ENCODE measurements around the gene FNDC1. TPM values are rescaled to one million over a fixed set of nuclear protein-coding genes. Genes with fewer than 3 reads are reported as not detected.

Gene FNDC1
- total RNA-seq, 1 donor from 2014 or later, result 13.8 TPM

DNA sequence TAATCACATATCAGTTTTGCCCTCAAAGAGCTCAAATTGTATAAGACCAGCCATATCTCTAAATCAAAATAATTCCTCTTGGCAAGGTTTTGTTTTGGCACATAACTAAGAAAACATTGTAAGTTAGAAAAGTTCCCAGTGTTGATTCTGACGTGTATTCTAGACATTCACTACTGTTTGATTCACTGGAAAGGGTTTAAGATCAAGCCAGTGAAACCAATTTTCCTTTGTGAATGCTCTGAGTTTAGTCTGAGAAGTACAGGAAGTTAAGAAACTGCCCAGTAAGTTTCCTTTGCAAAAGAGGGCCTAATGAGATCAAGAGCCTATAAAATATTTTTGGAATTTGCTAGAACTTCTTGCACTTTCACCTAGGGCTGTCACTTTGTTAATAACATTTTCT is 143.0 kb downstream of the FNDC1 start:
- no peaks in the 10 kb centered on the region for H3K9me3 Mint-ChIP-seq (ENCODE audit: low read depth)
- H3K4me1 Mint-ChIP-seq (ENCODE audit: low read depth), result peaks cover 31% of the 10 kb centered on the region
- H3K27ac Mint-ChIP-seq (ENCODE audit: unreplicated experiment), result no peak overlapping the region
- TF ChIP-seq, protein P1, sequence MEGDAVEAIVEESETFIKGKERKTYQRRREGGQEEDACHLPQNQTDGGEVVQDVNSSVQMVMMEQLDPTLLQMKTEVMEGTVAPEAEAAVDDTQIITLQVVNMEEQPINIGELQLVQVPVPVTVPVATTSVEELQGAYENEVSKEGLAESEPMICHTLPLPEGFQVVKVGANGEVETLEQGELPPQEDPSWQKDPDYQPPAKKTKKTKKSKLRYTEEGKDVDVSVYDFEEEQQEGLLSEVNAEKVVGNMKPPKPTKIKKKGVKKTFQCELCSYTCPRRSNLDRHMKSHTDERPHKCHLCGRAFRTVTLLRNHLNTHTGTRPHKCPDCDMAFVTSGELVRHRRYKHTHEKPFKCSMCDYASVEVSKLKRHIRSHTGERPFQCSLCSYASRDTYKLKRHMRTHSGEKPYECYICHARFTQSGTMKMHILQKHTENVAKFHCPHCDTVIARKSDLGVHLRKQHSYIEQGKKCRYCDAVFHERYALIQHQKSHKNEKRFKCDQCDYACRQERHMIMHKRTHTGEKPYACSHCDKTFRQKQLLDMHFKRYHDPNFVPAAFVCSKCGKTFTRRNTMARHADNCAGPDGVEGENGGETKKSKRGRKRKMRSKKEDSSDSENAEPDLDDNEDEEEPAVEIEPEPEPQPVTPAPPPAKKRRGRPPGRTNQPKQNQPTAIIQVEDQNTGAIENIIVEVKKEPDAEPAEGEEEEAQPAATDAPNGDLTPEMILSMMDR (IDR thresholded peaks at IDR 0.05), result no peak
- no peak overlapping the region for H3K4me3 Mint-ChIP-seq (ENCODE audit: unreplicated experiment)
- no peaks in the 10 kb centered on the region for H3K36me3 Mint-ChIP-seq (ENCODE audit: low read depth)
- H3K27me3 Mint-ChIP-seq (ENCODE audit: low read depth), result no peaks in the 10 kb centered on the region
- no peak for DNase-seq (ENCODE audit: low spot score)

DNA sequence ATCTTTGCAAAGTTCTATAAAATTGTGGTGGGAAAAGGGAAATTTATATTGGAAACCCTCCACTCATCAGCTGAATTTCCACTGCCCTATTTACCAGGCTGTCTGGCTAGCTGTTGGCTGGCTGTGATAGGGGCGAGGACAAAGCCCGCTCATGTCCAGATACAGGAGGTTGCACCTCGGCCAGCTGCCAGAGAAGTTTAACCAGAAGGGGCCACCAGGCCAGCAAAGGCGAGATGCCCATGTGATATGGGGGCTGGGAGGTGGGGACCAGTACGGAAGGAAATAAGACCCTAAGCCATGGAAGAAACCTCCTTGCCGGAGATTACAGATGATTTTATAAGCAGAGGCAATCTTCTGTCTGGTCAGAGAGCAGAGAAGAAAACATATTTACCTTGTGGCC is 143.8 kb downstream of the FNDC1 start:
- TF ChIP-seq, protein P1 (IDR thresholded peaks at IDR 0.05), result no peak
- Mint-ChIP-seq H3K27ac (ENCODE audit: unreplicated experiment) (peak overlapping the region; percentile 29), H3K4me1 (ENCODE audit: low read depth) (peaks cover 25% of the 10 kb centered on the region), H3K4me3 (ENCODE audit: unreplicated experiment) (no peak overlapping the region), H3K9me3 (ENCODE audit: low read depth) (no peaks in the 10 kb centered on the region), H3K36me3 (ENCODE audit: low read depth) (no peaks in the 10 kb centered on the region), H3K27me3 (ENCODE audit: low read depth) (peaks cover 1% of the 10 kb centered on the region)
- DNase-seq (ENCODE audit: low spot score), result no peak

DNA sequence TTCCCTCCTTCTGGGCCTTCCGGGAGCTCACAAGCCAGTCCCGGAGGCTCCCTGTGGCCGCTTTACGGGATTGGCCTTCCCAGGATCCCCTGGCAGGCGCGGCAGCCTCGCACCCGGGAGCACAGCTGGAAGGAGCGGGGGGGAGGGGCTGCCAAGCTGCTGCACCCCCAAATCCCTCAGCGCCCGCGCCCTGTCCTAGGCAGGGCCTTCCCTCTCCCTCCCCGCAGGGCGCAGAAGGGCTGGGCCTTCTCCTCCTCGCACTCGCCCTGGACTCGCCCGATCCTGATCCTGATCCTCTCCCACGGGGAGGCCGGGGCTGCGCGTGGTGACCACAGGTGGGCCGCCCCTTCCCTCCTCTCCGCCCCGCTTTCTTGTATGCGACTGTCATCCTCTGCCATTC is 146.4 kb downstream of the FNDC1 start:
- TF ChIP-seq, protein P1 (IDR thresholded peaks at IDR 0.05), result no peak
- H3K4me1 Mint-ChIP-seq (ENCODE audit: low read depth), result peaks cover 20% of the 10 kb centered on the region
- no peak for DNase-seq (ENCODE audit: low spot score)
- H3K27me3 Mint-ChIP-seq (ENCODE audit: low read depth), result peaks cover 21% of the 10 kb centered on the region
- H3K4me3 Mint-ChIP-seq (ENCODE audit: unreplicated experiment), result no peak overlapping the region
- no peaks in the 10 kb centered on the region for H3K36me3 Mint-ChIP-seq (ENCODE audit: low read depth)
- H3K27ac Mint-ChIP-seq (ENCODE audit: unreplicated experiment), result no peak overlapping the region
- H3K9me3 Mint-ChIP-seq (ENCODE audit: low read depth), result no peaks in the 10 kb centered on the region

DNA sequence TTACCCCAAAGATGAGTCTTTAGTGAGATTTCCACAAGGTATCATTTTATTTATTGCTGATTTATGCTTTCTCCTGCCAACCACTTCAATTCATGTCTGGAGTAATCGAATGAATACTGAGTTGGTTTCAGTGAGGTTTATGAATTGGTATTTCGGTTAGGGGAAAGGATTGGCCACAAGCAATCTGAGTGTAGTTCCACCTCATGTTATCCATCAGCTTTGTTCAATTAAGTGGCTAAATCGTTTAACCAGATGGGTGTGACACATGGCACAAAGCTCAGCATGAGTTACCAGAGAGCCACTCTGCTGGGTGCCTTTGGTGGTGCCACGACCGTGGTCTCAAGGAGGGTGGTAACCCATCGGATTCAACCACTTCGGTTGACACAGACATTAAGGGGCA is 148.2 kb downstream of the FNDC1 start:
- peaks cover 8% of the 10 kb centered on the region for H3K4me1 Mint-ChIP-seq (ENCODE audit: low read depth)

DNA sequence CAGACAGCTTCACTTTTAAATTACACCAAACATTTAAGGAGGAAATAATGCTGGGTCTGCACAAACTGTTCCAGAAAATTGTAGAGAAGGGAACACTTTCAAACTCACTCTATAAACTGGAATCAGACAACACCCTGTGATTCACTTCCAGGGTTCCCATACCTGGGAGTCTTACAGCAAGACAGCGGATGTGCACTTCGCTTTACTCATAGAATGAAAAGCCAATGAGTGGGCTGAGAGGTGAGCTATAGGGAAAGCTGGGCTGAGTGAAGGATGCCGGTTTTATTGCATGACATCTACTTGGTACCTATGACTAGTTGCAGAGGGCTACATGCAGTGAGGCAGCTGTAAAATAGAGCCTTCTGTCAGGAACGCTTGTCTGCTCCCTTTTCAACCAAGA is 152.1 kb downstream of the FNDC1 start:
- TF ChIP-seq, protein P1 (IDR thresholded peaks at IDR 0.05), result no peak
- no peak for DNase-seq (ENCODE audit: low spot score)
- Mint-ChIP-seq H3K36me3 (ENCODE audit: low read depth) (no peaks in the 10 kb centered on the region), H3K27me3 (ENCODE audit: low read depth) (peaks cover 21% of the 10 kb centered on the region), H3K4me1 (ENCODE audit: low read depth) (no peaks in the 10 kb centered on the region), H3K9me3 (ENCODE audit: low read depth) (peaks cover 4% of the 10 kb centered on the region), H3K27ac (ENCODE audit: unreplicated experiment) (no peak overlapping the region), H3K4me3 (ENCODE audit: unreplicated experiment) (no peak overlapping the region)

More for the DNA sequence above, 148.2 kb downstream of the FNDC1 start:
- Mint-ChIP-seq H3K27ac (ENCODE audit: unreplicated experiment) (no peak overlapping the region), H3K9me3 (ENCODE audit: low read depth) (peaks cover 4% of the 10 kb centered on the region), H3K27me3 (ENCODE audit: low read depth) (peaks cover 21% of the 10 kb centered on the region), H3K4me3 (ENCODE audit: unreplicated experiment) (no peak overlapping the region), H3K36me3 (ENCODE audit: low read depth) (no peaks in the 10 kb centered on the region)
- no peak for DNase-seq (ENCODE audit: low spot score)
- TF ChIP-seq, protein P1 (IDR thresholded peaks at IDR 0.05), result no peak

Other genes starting within 250 kb of the FNDC1 start
- gene RSPH3, start 169.2 kb upstream of the FNDC1 start, total RNA-seq, result 8.3 to 10.0 TPM (median 8.7 TPM) in 3 replicates
- gene TAGAP, start 124.4 kb upstream of the FNDC1 start, total RNA-seq, result not detected in 3 replicates